HL-60 (cell line): Measurements from ENCODE around the gene MET.

Experiments
- DNase-seq, 2 experiments: peaks; one replicate each; pipeline ENCODE4 v3.0.0-alpha.2; 2010 to 2020; ENCODE audit warnings: low read depth in 1 of 2, low spot score in 1 of 2
- H3K27ac ChIP-seq: fragments of 250-450 bp; sonication (Bioruptor Pico); replicated peaks from 2 replicates; pipeline ENCODE4 v1.5.1; 2020; ENCODE audit warnings: mild to moderate bottlenecking, moderate library complexity
- H3K27me3 ChIP-seq: fragments of 250-450 bp; sonication (Bioruptor Pico); 2 replicates; pipeline ENCODE4 v1.5.1; 2021; ENCODE audit warnings: mild to moderate bottlenecking, moderate library complexity; ENCODE audit not compliant: insufficient read depth, poor library complexity, severe bottlenecking
- H3K4me3 ChIP-seq: replicated peaks from 2 replicates; pipeline ENCODE4 v1.5.1; 2011; ENCODE audit warnings: mild to moderate bottlenecking, control low read depth, low read length; ENCODE audit not compliant: insufficient read depth
- GABPA ChIP-seq: IDR thresholded peaks from 2 replicates; pipeline ENCODE4 v1.6.1; 2012; ENCODE audit warnings: low read depth
- POLR2AphosphoS5 ChIP-seq: IDR thresholded peaks from 2 replicates; pipeline ENCODE4 v1.6.1; 2012; ENCODE audit warnings: low read depth
- SPI1 ChIP-seq: IDR thresholded peaks from 2 replicates; pipeline ENCODE4 v1.6.1; 2012; ENCODE audit warnings: low read depth, mild to moderate bottlenecking, borderline replicate concordance
- TF ChIP-seq, protein P1 (sequence below): IDR thresholded peaks from 2 replicates; pipeline ENCODE4 v1.6.1; 2012; ENCODE audit warnings: low read depth; ENCODE audit not compliant: insufficient replicate concordance
- TF ChIP-seq, protein P2 (sequence below): IDR thresholded peaks from one replicate; pipeline ENCODE4 v1.5.1; 2011; ENCODE audit warnings: low read length, control low read depth, inconsistent platforms; ENCODE audit not compliant: insufficient read depth

Gene MET

DNA sequence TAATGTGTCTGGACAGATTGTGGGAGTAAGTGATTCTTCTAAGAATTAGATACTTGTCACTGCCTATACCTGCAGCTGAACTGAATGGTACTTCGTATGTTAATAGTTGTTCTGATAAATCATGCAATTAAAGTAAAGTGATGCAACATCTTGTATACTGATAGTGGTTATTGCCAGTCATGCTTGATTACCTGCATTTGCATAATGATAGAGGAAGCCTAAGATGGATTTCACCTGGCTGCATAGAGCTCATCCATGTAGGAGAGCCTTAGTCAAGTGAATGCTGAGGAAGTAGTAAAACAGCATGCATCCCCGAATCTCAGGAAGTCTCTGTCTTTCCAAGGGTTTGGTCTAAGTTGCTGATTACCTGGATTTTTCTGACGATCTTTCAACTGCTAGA, 126.2 kb downstream of the MET start:
- TF ChIP-seq POLR2AphosphoS5 (no peak), GABPA (no peak), SPI1 (no peak)
- TF ChIP-seq, protein P1, sequence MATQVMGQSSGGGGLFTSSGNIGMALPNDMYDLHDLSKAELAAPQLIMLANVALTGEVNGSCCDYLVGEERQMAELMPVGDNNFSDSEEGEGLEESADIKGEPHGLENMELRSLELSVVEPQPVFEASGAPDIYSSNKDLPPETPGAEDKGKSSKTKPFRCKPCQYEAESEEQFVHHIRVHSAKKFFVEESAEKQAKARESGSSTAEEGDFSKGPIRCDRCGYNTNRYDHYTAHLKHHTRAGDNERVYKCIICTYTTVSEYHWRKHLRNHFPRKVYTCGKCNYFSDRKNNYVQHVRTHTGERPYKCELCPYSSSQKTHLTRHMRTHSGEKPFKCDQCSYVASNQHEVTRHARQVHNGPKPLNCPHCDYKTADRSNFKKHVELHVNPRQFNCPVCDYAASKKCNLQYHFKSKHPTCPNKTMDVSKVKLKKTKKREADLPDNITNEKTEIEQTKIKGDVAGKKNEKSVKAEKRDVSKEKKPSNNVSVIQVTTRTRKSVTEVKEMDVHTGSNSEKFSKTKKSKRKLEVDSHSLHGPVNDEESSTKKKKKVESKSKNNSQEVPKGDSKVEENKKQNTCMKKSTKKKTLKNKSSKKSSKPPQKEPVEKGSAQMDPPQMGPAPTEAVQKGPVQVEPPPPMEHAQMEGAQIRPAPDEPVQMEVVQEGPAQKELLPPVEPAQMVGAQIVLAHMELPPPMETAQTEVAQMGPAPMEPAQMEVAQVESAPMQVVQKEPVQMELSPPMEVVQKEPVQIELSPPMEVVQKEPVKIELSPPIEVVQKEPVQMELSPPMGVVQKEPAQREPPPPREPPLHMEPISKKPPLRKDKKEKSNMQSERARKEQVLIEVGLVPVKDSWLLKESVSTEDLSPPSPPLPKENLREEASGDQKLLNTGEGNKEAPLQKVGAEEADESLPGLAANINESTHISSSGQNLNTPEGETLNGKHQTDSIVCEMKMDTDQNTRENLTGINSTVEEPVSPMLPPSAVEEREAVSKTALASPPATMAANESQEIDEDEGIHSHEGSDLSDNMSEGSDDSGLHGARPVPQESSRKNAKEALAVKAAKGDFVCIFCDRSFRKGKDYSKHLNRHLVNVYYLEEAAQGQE = no peak
- TF ChIP-seq, protein P2, sequence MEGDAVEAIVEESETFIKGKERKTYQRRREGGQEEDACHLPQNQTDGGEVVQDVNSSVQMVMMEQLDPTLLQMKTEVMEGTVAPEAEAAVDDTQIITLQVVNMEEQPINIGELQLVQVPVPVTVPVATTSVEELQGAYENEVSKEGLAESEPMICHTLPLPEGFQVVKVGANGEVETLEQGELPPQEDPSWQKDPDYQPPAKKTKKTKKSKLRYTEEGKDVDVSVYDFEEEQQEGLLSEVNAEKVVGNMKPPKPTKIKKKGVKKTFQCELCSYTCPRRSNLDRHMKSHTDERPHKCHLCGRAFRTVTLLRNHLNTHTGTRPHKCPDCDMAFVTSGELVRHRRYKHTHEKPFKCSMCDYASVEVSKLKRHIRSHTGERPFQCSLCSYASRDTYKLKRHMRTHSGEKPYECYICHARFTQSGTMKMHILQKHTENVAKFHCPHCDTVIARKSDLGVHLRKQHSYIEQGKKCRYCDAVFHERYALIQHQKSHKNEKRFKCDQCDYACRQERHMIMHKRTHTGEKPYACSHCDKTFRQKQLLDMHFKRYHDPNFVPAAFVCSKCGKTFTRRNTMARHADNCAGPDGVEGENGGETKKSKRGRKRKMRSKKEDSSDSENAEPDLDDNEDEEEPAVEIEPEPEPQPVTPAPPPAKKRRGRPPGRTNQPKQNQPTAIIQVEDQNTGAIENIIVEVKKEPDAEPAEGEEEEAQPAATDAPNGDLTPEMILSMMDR = no peak
- Histone ChIP-seq H3K4me3 (no peak overlapping the region), H3K27me3 (peaks cover 2% of the 10 kb centered on the region), H3K27ac (no peak overlapping the region)
- DNase-seq = no peak

DNA sequence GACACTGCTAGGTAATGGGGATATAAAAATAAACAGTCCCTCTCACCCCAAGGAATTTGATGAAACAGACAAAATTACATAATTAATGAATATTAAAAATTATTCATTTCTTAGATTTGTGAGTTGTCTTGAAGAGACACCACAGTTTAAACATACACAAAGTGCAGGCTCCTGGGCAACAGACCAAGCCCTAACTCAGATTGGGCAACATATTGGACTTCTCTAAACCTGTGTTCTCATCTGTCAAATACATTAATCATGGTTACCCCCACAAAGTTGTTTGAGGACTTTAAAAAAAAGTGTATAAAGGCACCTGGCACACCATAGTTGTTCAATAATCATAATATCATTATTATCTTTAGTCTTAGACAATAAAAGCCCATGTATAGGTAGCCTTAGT, 127.9 kb downstream of the MET start:
- Histone ChIP-seq H3K27me3 (peaks cover 3% of the 10 kb centered on the region), H3K4me3 (no peak overlapping the region), H3K27ac (no peak overlapping the region)
- no peak for TF ChIP-seq SPI1
- no peak for TF ChIP-seq POLR2AphosphoS5
- TF ChIP-seq GABPA = no peak
- TF ChIP-seq, protein P2 = no peak
- TF ChIP-seq, protein P1 = no peak
- DNase-seq = no peak

DNA sequence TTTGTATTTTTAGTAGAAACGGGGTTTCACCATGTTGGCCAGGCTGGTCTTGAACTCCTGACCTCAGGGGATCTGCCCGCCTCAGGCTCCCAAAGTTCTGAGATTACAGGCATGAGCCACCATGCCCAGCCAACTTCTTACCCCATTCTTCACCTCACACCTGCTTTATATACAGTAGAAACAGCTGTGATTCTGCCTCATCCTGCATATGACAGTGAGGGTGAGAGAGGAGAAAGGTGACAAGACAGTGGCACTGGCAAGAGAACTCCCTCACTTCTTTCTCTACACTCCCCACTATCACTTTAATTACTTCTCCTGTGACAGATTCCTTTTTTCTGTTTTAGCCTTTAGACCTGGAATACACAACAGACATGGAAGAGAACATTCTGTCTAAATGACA, 128.6 kb downstream of the MET start:
- TF ChIP-seq, protein P1 = no peak
- TF ChIP-seq, protein P2 = no peak
- TF ChIP-seq POLR2AphosphoS5 = no peak
- no peak overlapping the region for H3K27ac ChIP-seq

More for the DNA sequence above, 128.6 kb downstream of the MET start:
- Histone ChIP-seq H3K27me3 (peaks cover 3% of the 10 kb centered on the region), H3K4me3 (no peak overlapping the region)
- no peak for DNase-seq
